ENCODE results near the gene SLC22A4. TPM values are rescaled to one million over a fixed set of nuclear protein-coding genes. Genes with fewer than 3 reads are reported as not detected.

SLC22A4 gene
- total RNA-seq, 2 experiments from 2014 or later = 0.95 to 1.3 TPM

DNA sequence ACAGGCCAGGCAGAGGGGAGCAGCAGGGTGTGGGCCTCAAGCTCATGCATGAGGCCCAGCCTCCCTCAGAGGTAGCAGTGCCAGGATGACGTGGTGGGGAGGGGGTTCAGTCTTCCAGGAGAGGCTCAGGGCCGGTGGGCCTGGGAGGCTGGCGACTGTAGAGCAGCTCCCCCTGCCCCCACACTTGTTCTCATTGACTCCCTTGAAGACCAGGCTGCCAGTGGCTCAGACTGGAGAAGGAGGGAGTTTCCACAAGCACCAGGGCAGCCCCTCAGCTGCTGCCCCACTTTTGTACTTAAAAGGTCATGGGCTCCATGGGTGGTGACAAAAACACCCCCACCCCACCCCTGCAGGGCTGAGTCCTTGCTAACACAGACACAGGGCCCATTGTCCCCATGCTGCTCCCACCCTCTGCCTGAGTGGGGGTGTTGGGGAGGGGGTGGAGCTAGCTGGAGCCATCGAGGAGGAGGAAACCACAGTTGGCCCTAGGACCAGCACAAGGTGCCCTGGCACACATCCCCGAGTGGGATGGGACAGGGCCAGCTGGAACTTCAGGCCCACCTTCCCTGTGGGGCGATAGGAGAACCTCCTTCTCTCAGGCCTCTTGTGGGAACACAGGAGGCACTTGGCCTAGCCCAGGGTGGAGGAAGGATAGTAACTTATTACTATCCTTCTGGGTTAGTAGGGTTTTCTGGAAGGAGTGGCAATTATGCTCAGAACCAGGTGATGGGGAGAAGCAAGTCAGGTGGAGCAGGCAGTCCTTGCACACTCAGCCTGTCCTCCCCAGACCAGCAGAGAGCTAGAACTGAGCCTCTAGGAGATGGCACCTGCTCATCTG lies 26.0 kb upstream of the SLC22A4 start:
- Mint-ChIP-seq H3K4me3 (no peak overlapping the region), H3K36me3 (no peaks in the 10 kb centered on the region), H3K4me1 (peaks cover 31% of the 10 kb centered on the region), H3K27ac (peak overlapping the region; percentile 5), H3K27me3 (peaks cover 3% of the 10 kb centered on the region), H3K9me3 (no peaks in the 10 kb centered on the region)
- DNase-seq = no peak

DNA sequence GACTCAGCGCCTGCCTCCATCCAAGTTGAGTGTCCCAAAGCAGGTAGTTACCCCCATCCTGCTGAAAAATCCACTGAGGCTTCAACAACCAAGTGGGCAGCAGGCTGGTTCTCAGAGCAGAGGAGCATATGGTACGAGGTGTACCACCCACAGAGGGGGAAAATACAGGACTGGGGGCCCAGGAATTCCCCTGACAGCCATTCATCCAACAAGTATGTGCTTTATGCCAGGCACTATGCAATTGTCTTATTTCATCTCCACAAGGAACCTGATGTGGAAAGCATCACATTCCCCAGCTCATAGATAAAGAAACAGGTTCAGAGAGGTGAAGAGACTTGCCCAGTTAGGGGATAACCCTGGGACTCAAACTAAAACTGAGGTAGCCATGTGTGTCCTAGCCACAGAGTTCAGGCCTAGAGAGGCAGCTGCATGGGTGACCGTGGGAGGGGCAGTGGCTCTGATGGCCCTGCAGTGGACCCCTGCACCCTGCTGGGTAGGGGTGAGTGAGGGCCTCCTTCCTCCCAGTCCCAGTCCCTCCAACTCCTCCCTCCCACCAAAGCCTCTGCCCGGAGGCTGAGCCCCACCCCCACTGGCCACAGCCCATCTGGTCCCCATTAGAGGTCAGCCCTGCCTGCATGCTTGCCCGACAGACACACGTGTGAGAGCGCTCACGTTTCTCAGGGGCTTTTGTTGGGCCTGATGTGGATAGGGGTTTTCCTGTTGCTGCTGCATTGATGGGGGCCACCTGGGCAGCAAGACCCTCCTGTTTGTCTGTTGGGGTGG lies 25.2 kb upstream of the SLC22A4 start:
- H3K36me3 Mint-ChIP-seq = no peaks in the 10 kb centered on the region
- H3K27ac Mint-ChIP-seq = peak overlapping the region; percentile 5
- DNase-seq = no peak
- peaks cover 24% of the 10 kb centered on the region for H3K4me1 Mint-ChIP-seq
- no peak overlapping the region for H3K4me3 Mint-ChIP-seq
- peaks cover 8% of the 10 kb centered on the region for H3K27me3 Mint-ChIP-seq
- H3K9me3 Mint-ChIP-seq = no peaks in the 10 kb centered on the region

DNA sequence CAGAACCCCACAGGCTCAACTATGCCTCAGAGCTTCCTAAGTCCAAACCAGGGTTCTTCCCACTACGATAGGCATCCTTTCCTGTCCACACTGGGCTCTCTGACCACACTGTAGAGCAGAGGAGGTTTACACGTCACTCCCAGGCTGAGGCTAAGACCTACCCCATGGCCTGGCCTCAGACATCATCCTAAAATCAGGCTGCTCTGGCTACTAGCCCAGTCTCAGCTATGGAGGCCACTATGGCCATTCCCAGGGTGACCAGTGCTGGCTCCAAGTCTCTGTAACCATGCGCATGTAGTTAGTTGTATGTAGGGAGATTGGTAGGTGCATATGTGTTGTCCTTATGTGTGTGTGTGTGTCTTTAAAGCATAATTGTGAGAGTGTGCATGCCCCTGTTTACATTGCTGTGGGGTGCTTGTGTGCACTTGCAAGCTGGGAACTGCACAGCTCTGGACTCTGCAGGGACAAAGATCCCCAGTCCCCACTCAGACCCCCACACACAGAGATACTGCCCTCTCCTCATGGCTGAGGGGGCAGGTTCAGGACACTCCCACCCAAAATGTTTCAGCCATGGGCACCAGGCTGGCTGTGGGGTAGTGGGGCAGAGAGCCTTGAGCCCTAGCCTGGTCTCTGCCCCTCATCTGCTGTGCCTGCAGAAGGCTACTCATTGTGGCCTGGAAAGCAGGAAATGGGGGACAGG lies 24.4 kb upstream of the SLC22A4 start:
- H3K27ac Mint-ChIP-seq = no peak overlapping the region
- no peak for DNase-seq
- H3K4me3 Mint-ChIP-seq = no peak overlapping the region
- no peaks in the 10 kb centered on the region for H3K36me3 Mint-ChIP-seq
- peaks cover 8% of the 10 kb centered on the region for H3K27me3 Mint-ChIP-seq
- no peaks in the 10 kb centered on the region for H3K9me3 Mint-ChIP-seq
- peaks cover 15% of the 10 kb centered on the region for H3K4me1 Mint-ChIP-seq

DNA sequence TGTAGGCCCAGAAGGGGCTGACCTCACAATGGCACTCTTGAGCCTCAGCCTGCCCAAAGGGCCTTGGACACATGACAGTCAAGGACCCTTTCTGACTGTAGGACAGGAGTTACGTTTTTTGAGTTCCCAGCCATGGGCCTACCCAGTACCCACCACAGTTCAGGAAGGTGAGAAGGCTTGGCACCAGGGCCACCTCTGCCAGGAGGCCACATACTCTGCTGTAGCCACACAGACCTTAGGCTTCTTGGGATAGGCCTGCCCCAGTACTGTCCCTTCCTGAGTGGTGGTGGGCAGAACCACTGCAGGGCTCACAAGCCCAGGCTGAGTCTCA lies 23.9 kb upstream of the SLC22A4 start:
- peaks cover 14% of the 10 kb centered on the region for H3K4me1 Mint-ChIP-seq
- H3K27ac Mint-ChIP-seq = no peak overlapping the region
- H3K36me3 Mint-ChIP-seq = no peaks in the 10 kb centered on the region
- H3K9me3 Mint-ChIP-seq = no peaks in the 10 kb centered on the region
- no peak overlapping the region for H3K4me3 Mint-ChIP-seq
- DNase-seq = no peak
- peaks cover 8% of the 10 kb centered on the region for H3K27me3 Mint-ChIP-seq

DNA sequence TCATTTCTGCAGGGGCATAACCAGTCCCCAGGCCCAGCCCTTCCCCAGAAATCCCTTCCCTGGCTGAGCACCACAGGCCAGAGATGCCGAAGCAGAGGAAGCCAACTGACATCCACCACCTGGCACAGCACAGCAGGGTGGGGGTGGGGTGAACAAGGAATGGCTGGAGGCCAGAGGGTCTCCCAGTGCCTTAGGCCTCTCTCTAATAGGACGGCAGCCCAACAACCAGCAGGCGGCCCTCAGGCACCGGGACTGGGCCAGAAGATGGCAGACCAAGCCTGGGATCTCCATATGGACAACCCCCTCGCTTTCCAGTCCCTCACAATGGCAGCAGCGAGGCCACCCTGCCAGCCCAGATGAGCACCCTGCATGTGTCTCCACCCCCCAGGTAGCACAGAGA lies 23.5 kb upstream of the SLC22A4 start:
- peaks cover 8% of the 10 kb centered on the region for H3K27me3 Mint-ChIP-seq
- H3K27ac Mint-ChIP-seq = no peak overlapping the region
- H3K36me3 Mint-ChIP-seq = no peaks in the 10 kb centered on the region
- no peak for DNase-seq
- H3K9me3 Mint-ChIP-seq = no peaks in the 10 kb centered on the region
- H3K4me1 Mint-ChIP-seq = peaks cover 14% of the 10 kb centered on the region
- H3K4me3 Mint-ChIP-seq = no peak overlapping the region

DNA sequence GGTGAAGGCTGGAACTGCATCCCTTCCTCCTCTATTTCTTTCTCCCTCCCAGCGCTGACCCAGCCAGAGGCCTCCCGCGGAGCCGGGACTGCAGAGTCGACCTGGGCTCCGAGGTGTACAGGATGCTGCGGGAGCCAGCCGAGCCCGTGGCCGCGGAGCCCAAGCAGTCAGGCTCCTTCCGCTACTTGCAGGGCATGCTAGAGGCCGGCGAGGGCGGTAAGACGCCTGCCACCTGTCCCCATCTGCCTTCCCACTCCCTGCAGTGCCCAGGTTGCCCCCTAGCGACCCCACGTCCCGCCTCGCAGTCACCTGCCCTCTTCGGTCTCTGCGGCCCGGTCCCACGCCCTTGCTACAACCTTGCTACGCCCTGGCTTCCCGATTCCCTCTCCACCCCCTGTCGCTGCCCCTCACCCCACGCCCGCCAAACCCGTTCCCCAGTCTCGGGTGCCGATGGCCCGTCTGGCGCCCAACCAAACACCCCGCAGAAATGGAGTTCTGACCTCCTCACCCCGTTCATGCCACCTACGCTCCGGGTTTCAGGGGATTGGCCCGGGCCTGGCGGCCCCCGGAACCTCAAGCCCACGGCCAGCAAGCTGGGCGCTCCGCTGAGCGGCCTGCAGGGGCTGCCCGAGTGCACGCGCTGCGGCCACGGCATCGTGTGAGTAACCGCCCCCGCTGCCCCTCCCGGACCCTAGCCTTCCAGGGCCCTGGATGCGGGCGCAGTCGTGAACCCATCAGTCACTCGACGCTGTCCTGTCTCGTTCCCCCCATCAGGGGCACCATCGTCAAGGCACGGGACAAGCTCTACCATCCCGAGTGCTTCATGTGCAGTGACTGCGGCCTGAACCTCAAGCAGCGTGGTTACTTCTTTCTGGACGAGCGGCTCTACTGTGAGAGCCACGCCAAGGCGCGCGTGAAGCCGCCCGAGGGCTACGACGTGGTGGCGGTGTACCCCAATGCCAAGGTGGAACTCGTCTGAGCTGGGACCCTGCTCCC lies 22.6 kb upstream of the SLC22A4 start:
- Mint-ChIP-seq H3K9me3 (no peaks in the 10 kb centered on the region), H3K36me3 (no peaks in the 10 kb centered on the region), H3K27ac (no peak overlapping the region), H3K4me1 (peaks cover 14% of the 10 kb centered on the region), H3K4me3 (no peak overlapping the region), H3K27me3 (peaks cover 8% of the 10 kb centered on the region)
- DNase-seq = no peak

DNA sequence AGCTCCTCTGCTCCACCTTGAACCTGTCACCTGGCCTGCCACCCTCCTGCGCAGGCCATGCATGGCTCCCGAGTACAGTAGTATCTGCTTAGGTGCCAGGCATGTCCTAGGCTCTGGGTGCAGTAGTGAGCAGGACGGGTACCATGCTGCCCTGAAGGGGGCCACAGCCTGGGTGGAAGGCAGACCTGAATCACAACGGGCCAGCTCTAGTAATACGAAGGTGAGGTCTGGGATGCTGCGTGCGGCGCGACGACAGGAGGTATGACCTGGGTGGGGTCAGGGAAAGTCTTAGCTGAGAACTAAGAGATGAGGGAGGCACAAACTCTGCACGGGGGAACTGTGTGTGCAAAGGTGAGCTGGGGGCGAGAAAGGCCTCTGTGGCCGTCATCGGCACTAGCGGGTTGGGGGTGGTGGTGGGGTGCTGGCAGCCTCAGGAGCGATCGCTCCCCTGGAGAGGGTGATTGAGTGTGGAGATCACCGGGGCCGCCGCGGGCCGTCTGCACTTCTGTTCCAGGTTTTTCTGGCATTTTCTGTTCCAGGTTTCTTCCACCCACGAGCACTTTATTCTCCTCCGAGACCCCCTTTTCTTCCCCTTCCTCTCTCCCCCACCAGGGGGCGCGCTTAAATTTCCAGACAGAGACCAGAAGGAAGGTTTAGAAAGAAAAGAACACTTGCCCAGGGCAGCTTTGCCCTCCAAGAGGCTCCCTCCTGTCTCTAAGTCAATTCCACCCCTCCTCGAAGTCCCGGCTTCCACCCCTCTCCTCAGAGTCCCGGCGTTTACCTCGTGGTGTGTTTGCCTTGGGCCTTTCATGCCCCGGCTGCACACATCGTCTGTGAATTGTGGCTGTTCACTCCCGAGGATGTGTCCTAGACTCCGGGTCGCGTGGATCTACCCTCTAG lies 21.6 kb upstream of the SLC22A4 start:
- H3K36me3 Mint-ChIP-seq = no peaks in the 10 kb centered on the region
- H3K4me3 Mint-ChIP-seq = no peak overlapping the region
- DNase-seq = peak; percentile 67
- peaks cover 14% of the 10 kb centered on the region for H3K4me1 Mint-ChIP-seq
- no peak overlapping the region for H3K27ac Mint-ChIP-seq
- no peaks in the 10 kb centered on the region for H3K9me3 Mint-ChIP-seq
- H3K27me3 Mint-ChIP-seq = peaks cover 8% of the 10 kb centered on the region

DNA sequence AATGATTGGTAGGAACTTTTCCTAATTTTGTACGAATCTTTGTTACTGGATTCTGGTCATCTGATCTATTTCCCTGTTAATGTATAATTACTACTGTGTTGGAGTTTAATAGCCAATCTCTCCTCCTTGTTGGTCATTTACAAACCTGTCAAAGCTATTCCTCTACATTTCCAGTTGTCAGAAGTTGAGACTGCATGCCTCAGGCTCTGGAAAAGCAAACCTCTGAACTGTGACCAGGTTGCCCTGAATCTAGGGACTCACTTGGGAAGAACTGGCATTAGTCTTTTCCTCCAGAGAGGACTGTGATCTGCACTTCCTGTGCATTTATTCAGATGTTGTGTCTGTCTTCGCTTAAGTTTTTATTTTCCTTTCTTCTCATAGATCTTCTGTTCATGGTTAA lies 20.6 kb upstream of the SLC22A4 start:
- peaks cover 12% of the 10 kb centered on the region for H3K4me1 Mint-ChIP-seq
- H3K27ac Mint-ChIP-seq = no peak overlapping the region
- H3K9me3 Mint-ChIP-seq = no peaks in the 10 kb centered on the region
- H3K4me3 Mint-ChIP-seq = no peak overlapping the region
- no peaks in the 10 kb centered on the region for H3K36me3 Mint-ChIP-seq
- peaks cover 8% of the 10 kb centered on the region for H3K27me3 Mint-ChIP-seq
- no peak for DNase-seq

DNA sequence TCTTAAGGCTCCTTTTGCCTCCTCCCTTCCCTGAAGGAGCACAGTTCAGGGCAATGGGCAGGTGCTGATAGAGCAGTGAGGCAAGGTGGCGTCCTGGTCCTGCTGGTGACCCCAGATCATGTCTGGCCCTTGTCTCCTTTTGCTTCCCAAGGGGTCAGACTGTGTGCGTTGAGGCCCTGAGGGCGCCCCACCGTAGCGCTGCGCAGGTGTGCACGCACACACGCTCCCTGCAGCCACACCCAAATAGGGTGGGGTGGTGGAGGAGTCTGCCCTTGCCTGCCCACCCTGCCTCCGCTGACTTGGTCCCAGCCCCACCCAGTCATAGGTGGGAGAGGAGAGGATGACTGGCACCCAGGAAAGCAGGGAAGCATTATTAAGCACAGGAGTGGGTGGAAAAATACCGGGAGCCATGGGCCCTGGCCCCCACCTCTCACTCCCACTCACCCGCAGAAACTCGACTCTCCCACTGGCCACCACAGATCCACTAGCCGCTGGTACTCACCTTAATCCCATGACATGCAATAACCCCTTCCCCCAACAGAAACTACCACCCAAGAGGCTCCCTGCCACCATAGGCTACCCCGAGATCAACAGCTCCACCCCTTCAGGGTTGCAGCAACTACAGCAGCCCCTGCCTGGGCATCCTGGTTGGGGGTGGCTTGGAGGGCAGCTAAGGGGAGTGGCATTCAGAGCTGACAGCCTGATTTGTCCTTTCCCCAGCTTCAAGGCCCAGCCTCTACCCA lies 20.0 kb upstream of the SLC22A4 start:
- Mint-ChIP-seq H3K9me3 (no peaks in the 10 kb centered on the region), H3K4me3 (no peak overlapping the region), H3K4me1 (peaks cover 11% of the 10 kb centered on the region), H3K27ac (no peak overlapping the region), H3K27me3 (peaks cover 8% of the 10 kb centered on the region), H3K36me3 (no peaks in the 10 kb centered on the region)
- DNase-seq = no peak

DNA sequence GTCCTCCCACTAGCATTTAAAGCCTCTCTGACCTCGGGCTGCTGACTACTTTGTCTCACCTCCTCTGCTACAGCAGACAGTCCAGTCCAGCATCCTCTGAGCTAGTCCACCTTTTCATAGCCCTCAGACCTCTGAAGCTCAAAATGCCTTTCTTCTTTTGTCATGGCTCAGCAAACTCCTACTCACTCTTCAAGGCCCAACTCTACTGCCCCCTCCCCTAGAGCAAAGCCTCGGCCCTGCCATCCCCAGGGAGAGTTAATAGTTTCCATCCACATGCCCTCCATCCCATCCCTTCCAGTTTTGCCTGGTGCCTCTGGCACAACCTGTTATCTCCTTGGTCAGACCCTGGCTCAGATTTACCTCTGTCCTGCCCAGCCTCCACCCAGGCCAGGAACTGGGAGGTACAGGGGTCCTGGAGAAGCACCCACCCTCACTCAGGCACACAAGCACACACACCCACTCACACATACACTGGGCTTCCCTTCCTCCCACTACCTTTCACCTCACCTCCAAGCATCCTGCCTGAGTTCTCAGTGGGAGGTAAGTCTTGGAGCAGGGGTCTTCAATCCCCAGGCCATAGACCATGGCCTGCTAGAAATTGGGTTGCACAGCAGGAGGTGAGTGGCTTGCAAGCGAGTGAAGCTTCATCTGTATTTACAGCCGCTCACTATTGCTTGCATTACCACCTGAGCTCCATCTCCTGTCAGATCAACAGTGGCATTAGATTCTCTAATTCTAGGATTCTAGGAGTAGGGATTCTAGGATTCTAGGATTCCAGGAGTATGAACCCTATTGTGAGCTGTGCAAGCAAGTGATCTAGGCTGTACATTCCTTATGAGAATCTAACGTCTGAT lies 18.6 kb upstream of the SLC22A4 start:
- Mint-ChIP-seq H3K36me3 (no peaks in the 10 kb centered on the region), H3K27me3 (peaks cover 8% of the 10 kb centered on the region), H3K9me3 (no peaks in the 10 kb centered on the region), H3K4me1 (peaks cover 11% of the 10 kb centered on the region), H3K4me3 (no peak overlapping the region), H3K27ac (no peak overlapping the region)
- DNase-seq = no peak

DNA sequence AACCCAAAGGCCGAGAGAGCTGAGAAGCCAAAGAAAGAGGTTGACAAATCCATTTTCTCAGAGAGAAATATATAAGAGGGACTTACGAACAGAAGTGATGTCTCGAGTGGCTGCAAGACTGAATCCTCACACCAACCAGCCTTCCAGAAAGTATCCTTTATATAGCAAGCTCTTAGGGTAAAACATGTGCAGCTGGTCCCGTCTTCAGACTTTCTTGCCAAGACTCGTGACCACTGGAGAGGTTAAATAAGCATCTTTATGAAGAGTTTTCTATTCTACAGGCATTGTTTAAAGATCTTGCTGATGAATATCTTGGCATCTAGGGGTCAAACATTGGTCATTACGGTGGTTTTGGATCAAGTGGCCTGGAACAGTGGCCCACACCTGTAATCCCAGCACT lies 16.9 kb upstream of the SLC22A4 start:
- Mint-ChIP-seq H3K36me3 (no peaks in the 10 kb centered on the region), H3K4me1 (peaks cover 4% of the 10 kb centered on the region), H3K4me3 (no peak overlapping the region), H3K9me3 (no peaks in the 10 kb centered on the region), H3K27ac (no peak overlapping the region), H3K27me3 (peaks cover 8% of the 10 kb centered on the region)
- no peak for DNase-seq

DNA sequence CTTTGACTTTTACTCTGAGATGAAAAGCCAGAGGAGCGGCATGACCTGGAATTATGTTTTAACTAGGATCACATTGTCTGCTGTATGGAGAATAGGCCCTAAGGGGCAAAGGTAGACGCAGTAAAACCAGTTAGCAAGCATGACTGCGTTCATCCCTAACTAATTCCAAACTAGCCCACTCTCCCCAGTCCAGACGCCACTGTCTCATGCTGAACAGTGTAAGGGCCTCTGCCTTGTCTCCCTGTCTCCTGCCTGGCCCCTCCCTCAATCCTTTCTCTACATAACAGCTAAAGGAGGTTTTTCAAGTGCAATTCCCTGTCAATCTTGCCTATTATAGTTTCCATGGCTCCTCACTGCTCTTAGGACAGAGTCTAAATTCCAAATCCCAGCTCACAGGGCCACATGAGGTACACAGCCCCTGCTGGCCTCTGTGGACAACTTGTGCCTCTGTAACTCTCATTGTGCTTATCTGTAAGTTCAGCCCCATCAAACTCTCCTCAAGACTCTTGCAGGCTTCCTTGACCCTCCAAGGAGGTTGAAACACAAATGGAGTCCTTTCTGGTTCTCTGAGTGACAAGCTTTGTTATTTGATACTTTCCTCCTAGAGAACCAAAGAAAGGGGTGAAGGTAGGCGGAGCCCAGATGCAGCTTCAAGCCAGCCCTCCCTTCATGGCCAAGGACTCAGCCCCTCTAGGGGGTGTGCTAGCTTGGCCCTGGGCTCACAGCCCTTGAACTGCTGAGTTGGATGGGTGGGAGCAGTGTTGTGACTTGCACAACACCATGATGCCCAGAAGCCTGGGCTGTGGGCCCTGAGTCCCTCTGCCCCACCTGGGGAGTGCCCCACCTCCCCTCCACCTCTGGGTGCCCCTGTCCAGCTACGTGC lies 16.0 kb upstream of the SLC22A4 start:
- H3K36me3 Mint-ChIP-seq = no peaks in the 10 kb centered on the region
- no peak for DNase-seq
- H3K27me3 Mint-ChIP-seq = peaks cover 5% of the 10 kb centered on the region
- H3K9me3 Mint-ChIP-seq = no peaks in the 10 kb centered on the region
- H3K4me3 Mint-ChIP-seq = no peak overlapping the region
- no peak overlapping the region for H3K27ac Mint-ChIP-seq
- H3K4me1 Mint-ChIP-seq = no peaks in the 10 kb centered on the region

All from activated naive CD8-positive, alpha-beta T cell treated with anti-CD3 and anti-CD28 coated beads for 36 hours (primary cell).